HG03520 (cell line): Measurements from ENCODE around the gene ZNF709.
"Not testable (repeated sequence)": the region's sequence is repeated elsewhere in the genome, so short reads cannot be mapped to it uniquely, and the experiment has no call there.

Experiments used
- ATAC-seq: cut with Tn5 transposase; IDR thresholded peaks from one replicate; pipeline ENCODE4 v1.9.1; 2021; ENCODE audit warnings: mild to moderate bottlenecking, moderate library complexity; ENCODE audit not compliant: unreplicated experiment

Gene ZNF709

DNA sequence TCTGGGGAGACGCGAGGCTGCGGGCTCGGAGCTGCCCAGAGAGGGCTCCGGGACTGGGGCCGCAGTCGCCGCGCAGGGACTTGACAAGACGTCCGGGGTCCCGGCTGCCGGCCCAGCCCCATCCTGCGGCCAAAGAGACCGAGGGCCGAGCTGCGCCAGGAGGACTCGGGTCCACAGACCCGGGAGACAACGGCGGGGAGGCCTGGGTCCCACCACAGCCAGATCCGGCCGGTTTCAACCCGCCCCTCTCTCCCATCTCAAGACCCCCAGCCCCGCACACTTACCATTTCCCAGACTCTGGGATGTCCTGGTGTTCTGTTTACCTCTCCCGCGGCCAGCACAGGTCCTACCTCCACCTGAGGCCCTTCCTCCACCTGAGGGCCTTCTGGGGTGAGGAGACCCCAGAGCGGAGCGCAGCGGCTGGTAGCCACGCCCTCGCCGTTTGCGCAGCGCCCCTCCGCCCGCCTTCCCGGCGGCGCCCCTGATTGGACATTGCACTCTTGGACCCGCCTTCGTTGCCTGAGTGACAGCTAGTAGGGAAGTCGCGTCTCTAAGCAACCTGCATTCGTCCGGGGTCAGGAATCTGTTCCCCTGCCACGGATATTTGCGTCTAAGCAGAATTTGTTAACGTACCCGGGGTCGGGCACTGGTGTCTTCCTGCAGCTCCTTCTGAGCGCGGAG lies at the start of gene ZNF709:
ZNF709 (minus strand) TSS at position 446 of the 681 bp plus-strand sequence; CDS start at position 287, 159 bp downstream.
- ATAC-seq: peak; percentile 90

DNA sequence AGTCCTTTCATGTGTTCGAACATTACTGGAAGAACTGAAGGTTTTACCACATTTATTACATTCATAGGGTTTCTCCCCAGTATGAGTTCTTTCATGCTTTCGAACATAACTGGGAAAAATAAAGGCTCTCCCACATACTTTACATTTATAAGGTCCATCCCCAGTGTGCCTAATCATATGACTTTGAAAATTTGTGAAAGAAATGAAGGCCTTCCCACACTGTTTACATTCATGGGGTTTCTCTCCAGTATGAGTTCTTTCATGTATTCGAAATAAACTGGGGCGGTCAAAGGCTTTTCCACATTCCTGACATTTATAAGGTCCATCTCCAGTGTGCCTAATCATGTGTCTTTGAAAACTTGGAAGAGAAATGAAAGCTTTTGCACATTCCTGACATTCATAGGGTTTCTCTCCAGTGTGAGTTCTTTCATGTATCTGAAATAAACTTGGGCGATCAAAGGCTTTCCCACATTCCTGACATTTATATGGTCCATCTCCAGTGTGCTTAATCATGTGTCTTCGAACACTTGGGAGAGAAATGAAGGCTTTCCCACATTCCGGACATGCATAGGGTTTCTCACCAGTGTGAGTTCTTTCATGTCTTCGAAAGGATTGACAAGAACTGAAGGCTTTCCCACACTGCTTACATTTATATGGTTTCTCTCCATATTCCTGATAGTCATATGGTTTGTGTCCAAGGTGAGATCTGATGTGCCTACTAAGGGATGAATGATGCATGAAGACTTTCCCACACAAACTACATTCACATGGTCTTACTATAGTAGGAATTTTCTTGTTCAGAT lies 42.6 kb upstream of the ZNF709 start:
- ATAC-seq: no peak

DNA sequence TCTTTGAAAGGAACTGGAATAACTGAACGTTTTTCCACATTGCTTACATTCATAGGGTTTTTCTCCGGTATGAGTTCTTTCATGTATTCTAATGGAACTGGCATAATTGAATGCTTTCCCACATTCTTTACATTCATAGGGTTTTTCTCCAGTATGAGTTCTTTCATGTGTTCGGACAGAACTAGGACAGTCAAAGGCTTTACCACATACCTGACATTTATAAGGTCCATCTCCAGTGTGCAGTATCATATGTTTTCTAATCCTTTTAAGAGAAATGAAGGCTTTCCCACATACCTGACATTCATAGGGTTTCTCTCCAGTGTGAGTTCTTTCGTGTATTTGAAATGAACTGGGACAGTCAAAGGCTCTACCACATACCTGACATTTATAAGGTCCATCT lies 41.9 kb upstream of the ZNF709 start:
- no peak for ATAC-seq

- no peak for ATAC-seq
These were observed 37.4 kb upstream of the ZNF709 start for GRCh38 chr19:12521996-12522395.

- ATAC-seq: no peak
These were observed 29.0 kb upstream of the ZNF709 start for GRCh38 chr19:12513531-12514061.

- ATAC-seq: no peak
These were observed 12.4 kb upstream of the ZNF709 start for GRCh38 chr19:12497032-12497431.

GRCh38 chr19:12496480-12496879 lies 11.9 kb upstream of the ZNF709 start:
- no peak for ATAC-seq

GRCh38 chr19:12495002-12495802 lies 10.6 kb upstream of the ZNF709 start:
- peak; percentile 56 for ATAC-seq

- no peak for ATAC-seq
These were observed 9.7 kb upstream of the ZNF709 start for GRCh38 chr19:12494260-12494860.

DNA sequence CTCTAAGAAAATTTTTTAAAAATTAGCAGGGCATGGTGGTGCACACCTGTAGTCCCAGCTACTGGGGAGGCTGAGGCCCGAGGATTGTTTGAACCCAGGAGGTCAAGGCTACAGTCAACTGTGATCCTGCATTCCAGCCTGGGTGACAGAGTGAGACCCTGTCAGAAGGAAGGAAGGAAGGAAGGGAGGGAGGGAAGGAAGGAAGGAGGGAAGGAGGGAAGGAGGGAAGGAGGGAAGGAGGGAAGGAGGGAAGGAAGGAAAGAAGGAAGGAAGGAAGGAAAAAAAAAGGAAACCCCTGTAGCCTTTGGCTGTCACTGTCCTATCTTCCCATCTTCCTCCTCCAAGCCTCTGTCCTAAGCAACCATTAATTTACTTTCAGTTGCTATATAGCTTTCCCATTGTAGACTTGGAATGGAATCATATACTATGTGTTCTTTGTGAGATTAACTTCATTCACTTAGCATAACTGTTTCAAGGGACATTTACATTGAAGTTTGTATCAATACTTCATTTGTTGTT lies 1.7 kb upstream of the ZNF709 start:
- ATAC-seq: not testable (repeated sequence)

- ATAC-seq: no peak
These were observed 955 bp upstream of the ZNF709 start for GRCh38 chr19:12485571-12485970.

GRCh38 chr19:12485052-12485416 lies 418 bp upstream of the ZNF709 start:
- peak; percentile 9 for ATAC-seq

GRCh38 chr19:12484011-12484370 lies 625 bp downstream of the ZNF709 start:
- no peak for ATAC-seq

- ATAC-seq: no peak
These were observed 2.1 kb downstream of the ZNF709 start for GRCh38 chr19:12482509-12482886.

- ATAC-seq: no peak
These were observed 2.7 kb downstream of the ZNF709 start for GRCh38 chr19:12481781-12482508.

DNA sequence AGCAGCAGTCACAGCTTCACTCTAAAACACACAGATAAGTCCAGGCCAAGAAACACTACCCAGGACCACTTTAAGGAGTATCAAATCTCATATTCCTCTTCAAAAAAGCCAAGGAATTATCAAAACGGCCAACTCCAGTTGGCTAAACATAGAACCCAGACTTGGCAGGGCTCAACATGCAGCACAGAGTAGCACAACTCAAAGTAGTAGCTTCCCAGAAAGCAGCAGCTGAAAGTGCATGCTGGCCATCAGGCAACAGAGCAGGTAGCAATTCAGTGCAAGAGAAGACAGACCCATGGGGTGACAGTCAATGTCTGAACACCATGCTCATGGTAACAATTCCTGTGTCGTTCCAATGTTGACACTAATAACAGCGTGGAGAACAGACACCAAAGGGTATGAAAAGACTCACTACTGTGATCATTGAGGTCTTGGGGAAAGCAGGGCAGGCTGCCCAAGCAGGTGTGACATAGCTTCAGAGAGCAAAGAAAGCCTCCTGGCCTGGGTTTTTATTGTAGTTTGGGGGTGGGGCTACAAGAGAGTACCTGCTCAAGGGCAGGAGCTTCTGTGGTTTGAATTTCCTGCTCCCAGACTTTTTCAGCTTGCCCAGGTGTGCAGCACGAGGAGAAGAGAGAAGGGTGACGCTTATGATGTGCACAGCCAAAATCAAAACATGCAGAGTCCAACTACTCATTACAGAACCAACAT lies 6.2 kb downstream of the ZNF709 start:
- no peak for ATAC-seq

DNA sequence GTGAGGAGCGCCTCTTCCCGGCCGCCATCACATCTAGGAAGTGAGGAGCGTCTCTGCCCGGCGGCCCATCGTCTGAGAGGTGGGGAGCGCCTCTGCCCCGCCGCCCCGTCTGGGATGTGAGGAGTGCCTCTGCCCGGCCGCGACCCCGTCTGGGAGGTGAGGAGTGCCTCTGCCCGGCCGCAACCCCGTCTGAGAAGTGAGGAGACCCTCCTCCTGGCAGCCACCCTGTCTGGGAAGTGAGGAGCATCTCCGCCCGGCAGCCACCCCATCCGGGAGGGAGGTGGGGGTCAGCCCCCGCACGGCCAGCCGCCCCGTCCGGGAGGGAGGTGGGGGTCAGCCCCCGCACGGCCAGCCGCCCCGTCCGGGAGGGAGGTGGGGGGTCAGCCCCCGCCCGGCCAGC lies 17.0 kb downstream of the ZNF709 start:
- not testable (repeated sequence) for ATAC-seq

- ATAC-seq: no peak
These were observed 19.4 kb downstream of the ZNF709 start for GRCh38 chr19:12465211-12465610.

- ATAC-seq: no peak
These were observed 19.8 kb downstream of the ZNF709 start for GRCh38 chr19:12464769-12465168.
